Measurements from ENCODE around the gene SEC31B.

GRCh38 chr10:100506596-100507356 lies 12.9 kb downstream of the SEC31B start:
- TF ChIP-seq RAD21 (IDR thresholded peaks at IDR 0.05; ENCODE audit: low read depth) (no peak), CEBPB (IDR thresholded peaks at IDR 0.05) (no peak), TAF1 (IDR thresholded peaks at IDR 0.05; ENCODE audit: low read depth) (no peak), MAX (IDR thresholded peaks at IDR 0.05) (no peak), ZBTB7A (IDR thresholded peaks at IDR 0.05; ENCODE audit: low read depth) (no peak), REST (IDR thresholded peaks at IDR 0.05; ENCODE audit: low read depth) (no peak), TEAD4 (IDR thresholded peaks at IDR 0.05) (no peak), FOXM1 (IDR thresholded peaks at IDR 0.05; ENCODE audit: borderline replicate concordance, low read depth) (no peak), CREB1 (IDR thresholded peaks at IDR 0.05; ENCODE audit: low read depth) (no peak)

Data from Ishikawa (cell line).